Ovary (tissue), 3 donors: ENCODE measurements around the gene ACAT1.

ENCODE experiments used
- CTCF ChIP-seq, 3 donors: fragments of 450-650 bp in 2 of 3; fragments of 200-600 bp in 1 of 3; IDR thresholded peaks; one replicate each; pipeline versions ENCODE4 v1.5.1 to v1.8.0; 2016 to 2022; ENCODE audit warnings: antibody characterized with exemption in 3 of 3, mild to moderate bottlenecking in 1 of 3
- POLR2A ChIP-seq: fragments of 450-650 bp; IDR thresholded peaks from one replicate; pipeline ENCODE4 v1.6.1; 2017; ENCODE audit warnings: antibody characterized with exemption, mild to moderate bottlenecking, moderate library complexity
- donor health status: DM: no; HTN: no; CAD: no.

- TF ChIP-seq POLR2A (no peak), CTCF (IDR thresholded peaks at IDR 0.05) (no peak)
These were observed 28.1 kb upstream of the ACAT1 start for GRCh38 chr11:108093128-108093904.
